Activated T-cell treated with anti-CD3 and anti-CD28 coated beads, Interleukin-2, amount 50 U/mL, for 4 hours (primary cell): ENCODE data around the gene USF2. TPM values are rescaled to one million over a fixed set of nuclear protein-coding genes. Genes with fewer than 3 reads are reported as not detected.

Experiments used
- ATAC-seq, 2 donors: fragments of 200-7000 bp; cut with Tn5 transposase; one replicate each; pipeline ENCODE4 v1.10.0; 2021
- DNase-seq: peaks from one replicate; pipeline ENCODE4 v3.0.0-alpha.2; 2020
- H3K27me3 Mint-ChIP-seq: one replicate; pipeline ENCODE4 v1.8.0; 2021; ENCODE audit warnings: low read depth, mixed read lengths
- H3K36me3 Mint-ChIP-seq: one replicate; pipeline ENCODE4 v1.8.0; 2022; ENCODE audit warnings: mixed read lengths; ENCODE audit not compliant: insufficient read depth
- H3K4me1 Mint-ChIP-seq: one replicate; pipeline ENCODE4 v1.8.0; 2021; ENCODE audit warnings: low read depth, mixed read lengths
- H3K4me3 Mint-ChIP-seq: one replicate; pipeline ENCODE4 v1.8.0; 2021; ENCODE audit warnings: mild to moderate bottlenecking, moderate library complexity, mixed read lengths
- H3K9me3 Mint-ChIP-seq: one replicate; pipeline ENCODE4 v1.8.0; 2021; ENCODE audit warnings: mixed read lengths
- total RNA-seq, 3 donors: library from RNA; stranded (reverse); gene quantifications; one replicate each; pipeline ENCODE4 v1.2.1, GENCODE V29; 2021

The USF2 gene
- total RNA-seq, 3 donors from 2014 or later = 130 to 145 (median 144) TPM

- ATAC-seq (no peak), DNase-seq (no peak)
- H3K36me3 Mint-ChIP-seq = peaks cover 11% of the 10 kb centered on the region
- peaks cover 41% of the 10 kb centered on the region for H3K4me1 Mint-ChIP-seq
- H3K27me3 Mint-ChIP-seq = peaks cover 2% of the 10 kb centered on the region
- H3K4me3 Mint-ChIP-seq = no peak overlapping the region
- H3K9me3 Mint-ChIP-seq = no peaks in the 10 kb centered on the region
These were observed 15.2 kb upstream of the USF2 start for GRCh38 chr19:35253316-35254286.

GRCh38 chr19:35254341-35255297 is 14.1 kb upstream of the USF2 start:
- H3K4me1 Mint-ChIP-seq = peaks cover 32% of the 10 kb centered on the region
- H3K4me3 Mint-ChIP-seq = no peak overlapping the region
- no peak for DNase-seq

GRCh38 chr19:35256566-35256965 is 12.2 kb upstream of the USF2 start:
- Mint-ChIP-seq H3K4me3 (no peak overlapping the region), H3K27me3 (no peaks in the 10 kb centered on the region)

More at GRCh38 chr19:35254341-35255297, 14.1 kb upstream of the USF2 start:
- no peaks in the 10 kb centered on the region for H3K27me3 Mint-ChIP-seq
- no peak for ATAC-seq
- peaks cover 11% of the 10 kb centered on the region for H3K36me3 Mint-ChIP-seq
- H3K9me3 Mint-ChIP-seq = no peaks in the 10 kb centered on the region

GRCh38 chr19:35257113-35257461 is 11.7 kb upstream of the USF2 start:
- Mint-ChIP-seq H3K4me1 (peaks cover 17% of the 10 kb centered on the region), H3K27me3 (no peaks in the 10 kb centered on the region), H3K4me3 (no peak overlapping the region), H3K9me3 (no peaks in the 10 kb centered on the region), H3K36me3 (peaks cover 7% of the 10 kb centered on the region)
- DNase-seq (no peak), ATAC-seq (no peak)

More at GRCh38 chr19:35256566-35256965, 12.2 kb upstream of the USF2 start:
- Mint-ChIP-seq H3K9me3 (no peaks in the 10 kb centered on the region), H3K4me1 (peaks cover 18% of the 10 kb centered on the region), H3K36me3 (peaks cover 8% of the 10 kb centered on the region)
- ATAC-seq (no peak), DNase-seq (no peak)

- ATAC-seq = no peak
- Mint-ChIP-seq H3K4me3 (no peak overlapping the region), H3K27me3 (no peaks in the 10 kb centered on the region), H3K9me3 (no peaks in the 10 kb centered on the region), H3K4me1 (peaks cover 28% of the 10 kb centered on the region), H3K36me3 (peaks cover 4% of the 10 kb centered on the region)
- no peak for DNase-seq
These were observed 8.0 kb upstream of the USF2 start for GRCh38 chr19:35260694-35261304.

- Mint-ChIP-seq H3K4me1 (peaks cover 32% of the 10 kb centered on the region), H3K36me3 (peaks cover 10% of the 10 kb centered on the region), H3K9me3 (no peaks in the 10 kb centered on the region), H3K4me3 (no peak overlapping the region), H3K27me3 (no peaks in the 10 kb centered on the region)
- no peak for DNase-seq
- no peak for ATAC-seq
These were observed 7.2 kb upstream of the USF2 start for GRCh38 chr19:35261356-35262100.

- no peak overlapping the region for H3K4me3 Mint-ChIP-seq
- no peaks in the 10 kb centered on the region for H3K9me3 Mint-ChIP-seq
- ATAC-seq (no peak), DNase-seq (no peak)
- peaks cover 10% of the 10 kb centered on the region for H3K36me3 Mint-ChIP-seq
- no peaks in the 10 kb centered on the region for H3K27me3 Mint-ChIP-seq
- peaks cover 28% of the 10 kb centered on the region for H3K4me1 Mint-ChIP-seq
These were observed 6.5 kb upstream of the USF2 start for GRCh38 chr19:35262101-35262761.

GRCh38 chr19:35264268-35265125 is 4.3 kb upstream of the USF2 start:
- Mint-ChIP-seq H3K9me3 (no peaks in the 10 kb centered on the region), H3K4me1 (peaks cover 20% of the 10 kb centered on the region), H3K4me3 (no peak overlapping the region), H3K27me3 (no peaks in the 10 kb centered on the region), H3K36me3 (peaks cover 10% of the 10 kb centered on the region)
- DNase-seq = no peak
- no peak for ATAC-seq

- Mint-ChIP-seq H3K9me3 (no peaks in the 10 kb centered on the region), H3K4me1 (peaks cover 23% of the 10 kb centered on the region), H3K36me3 (peaks cover 7% of the 10 kb centered on the region), H3K4me3 (peak overlapping the region; percentile 79), H3K27me3 (no peaks in the 10 kb centered on the region)
- ATAC-seq (no peak), DNase-seq (no peak)
These were observed 3.4 kb upstream of the USF2 start for GRCh38 chr19:35265126-35265899.

- Mint-ChIP-seq H3K36me3 (peaks cover 11% of the 10 kb centered on the region), H3K4me3 (peak overlapping the region; percentile 79), H3K9me3 (no peaks in the 10 kb centered on the region), H3K27me3 (no peaks in the 10 kb centered on the region), H3K4me1 (peaks cover 26% of the 10 kb centered on the region)
- ATAC-seq (no peak), DNase-seq (no peak)
These were observed 2.8 kb upstream of the USF2 start for GRCh38 chr19:35265900-35266519.

GRCh38 chr19:35266520-35267352 is 2.0 kb upstream of the USF2 start:
- H3K4me1 Mint-ChIP-seq = peaks cover 28% of the 10 kb centered on the region
- H3K4me3 Mint-ChIP-seq = peak overlapping the region; percentile 89
- no peak for DNase-seq
- H3K36me3 Mint-ChIP-seq = peaks cover 15% of the 10 kb centered on the region
- H3K9me3 Mint-ChIP-seq = no peaks in the 10 kb centered on the region
- ATAC-seq = no peak
- H3K27me3 Mint-ChIP-seq = no peaks in the 10 kb centered on the region
